HepG2 (cell line): ENCODE results near the gene PYCR2. TPM values are rescaled to one million over a fixed set of nuclear protein-coding genes. Genes with fewer than 3 reads are reported as not detected.

Experiments
- ARNTL ChIP-seq: sonication (generic); formaldehyde crosslinking; IDR thresholded peaks from 2 replicates; pipeline ENCODE4 v1.4.0; 2020; ENCODE audit warnings: mild to moderate bottlenecking, missing genetic modification reagents
- EEA1 ChIP-seq: sonication (generic); formaldehyde crosslinking; IDR thresholded peaks from 2 replicates; pipeline ENCODE4 v1.5.1; 2020; ENCODE audit warnings: mild to moderate bottlenecking, missing genetic modification reagents, borderline replicate concordance
- ELF4 ChIP-seq: sonication (generic); formaldehyde crosslinking; IDR thresholded peaks from 2 replicates; pipeline ENCODE4 v1.5.0; 2020; ENCODE audit warnings: missing genetic modification reagents, mild to moderate bottlenecking, moderate library complexity, borderline replicate concordance
- JDP2 ChIP-seq: sonication (generic); formaldehyde crosslinking; IDR thresholded peaks from 2 replicates; pipeline ENCODE4 v1.8.1; 2022; ENCODE audit warnings: missing genetic modification reagents, borderline replicate concordance
- KDM6A ChIP-seq: IDR thresholded peaks from 2 replicates; pipeline ENCODE4 v1.6.1; 2016; ENCODE audit warnings: low read depth
- LCORL ChIP-seq, 2 experiments: fragments of 450-650 bp in 1 of 2; sonication (generic) in 1 of 2; formaldehyde crosslinking in 1 of 2; IDR thresholded peaks; 2 replicates each; pipeline versions ENCODE4 v1.5.0 to v1.6.1; 2017 to 2020; ENCODE audit warnings: antibody characterized with exemption in 1 of 2, missing genetic modification reagents in 1 of 2
- POGZ ChIP-seq: sonication (generic); formaldehyde crosslinking; IDR thresholded peaks from 2 replicates; pipeline ENCODE4 v1.4.0; 2020; ENCODE audit warnings: mild to moderate bottlenecking, missing genetic modification reagents
- PPARG ChIP-seq: conservative IDR thresholded peaks from 2 replicates; pipeline ENCODE4 v1.6.1; 2016; ENCODE audit warnings: missing biosample characterization, missing genetic modification reagents
- STAG1 ChIP-seq: sonication (generic); formaldehyde crosslinking; IDR thresholded peaks from 2 replicates; pipeline ENCODE4 v1.4.0; 2020; ENCODE audit warnings: missing genetic modification reagents
- STAT5B ChIP-seq: sonication (generic); formaldehyde crosslinking; IDR thresholded peaks from 2 replicates; pipeline ENCODE4 v1.4.0; 2020; ENCODE audit warnings: missing genetic modification reagents
- U2AF2 ChIP-seq: fragments of 200-400 bp; formaldehyde crosslinking; IDR thresholded peaks from 2 replicates; pipeline ENCODE4 v1.6.1; 2017; ENCODE audit warnings: low read depth, mild to moderate bottlenecking, low read length
- YY1 ChIP-seq: IDR thresholded peaks from 2 replicates; pipeline ENCODE4 v1.6.1; 2011; ENCODE audit warnings: low read length, low read depth, moderate library complexity, mild to moderate bottlenecking; ENCODE audit not compliant: insufficient read depth, insufficient replicate concordance
- ZNF143 ChIP-seq: sonication (generic); formaldehyde crosslinking; IDR thresholded peaks from 2 replicates; pipeline ENCODE4 v1.4.0; 2020; ENCODE audit warnings: missing genetic modification reagents
- ZNF260 ChIP-seq: sonication (generic); formaldehyde crosslinking; IDR thresholded peaks from 2 replicates; pipeline ENCODE4 v1.4.0; 2020; ENCODE audit warnings: missing genetic modification reagents, low read depth, mild to moderate bottlenecking, borderline replicate concordance
- ZNF333 ChIP-seq: sonication (generic); formaldehyde crosslinking; IDR thresholded peaks from 2 replicates; pipeline ENCODE4 v1.4.0; 2020; ENCODE audit warnings: mild to moderate bottlenecking, missing genetic modification reagents, borderline replicate concordance
- ZNF644 ChIP-seq: IDR thresholded peaks from 2 replicates; pipeline ENCODE4 v1.6.1; 2016; ENCODE audit warnings: low read depth
- ZNF773 ChIP-seq: sonication (generic); formaldehyde crosslinking; IDR thresholded peaks from 2 replicates; pipeline ENCODE4 v1.4.0; 2020; ENCODE audit warnings: missing genetic modification reagents, borderline replicate concordance
- ZNF816 ChIP-seq: sonication (generic); formaldehyde crosslinking; IDR thresholded peaks from 2 replicates; pipeline ENCODE4 v1.8.0; 2022; ENCODE audit warnings: missing genetic modification reagents, mild to moderate bottlenecking, borderline replicate concordance
- polyA plus RNA-seq, 8 experiments: library from polyadenylated mRNA; depleted of rRNA in 3 of 8; stranded (reverse) in 7 of 8; unstranded in 1 of 8; fragments of >200 nt; fragmentation: Illumina TruSeq in 4 of 8; extraction: Trizol in 4 of 8; gene quantifications; 2 replicates each; pipeline versions ENCODE4 v1.2.1 to v1.2.3, GENCODE V29; 2011 to 2016; ENCODE audit warnings: low read depth in 4 of 8, missing spikeins in 1 of 8, mixed read lengths in 1 of 8; ENCODE audit not compliant: insufficient read depth in 1 of 8
- total RNA-seq, 5 experiments: library from RNA; depleted of rRNA; stranded (reverse); fragments of >200 nt; fragmentation: Illumina TruSeq; extraction: Trizol; gene quantifications; 2 replicates each; pipeline ENCODE4 v1.2.3, GENCODE V29; 2016; ENCODE audit warnings: low read depth in 1 of 5
- TF ChIP-seq, protein P1 (sequence below): IDR thresholded peaks from 2 replicates; pipeline ENCODE4 v1.4.0; 2020; ENCODE audit warnings: mild to moderate bottlenecking, missing genetic modification reagents
- TF ChIP-seq, protein P2 (sequence below): sonication (generic); formaldehyde crosslinking; IDR thresholded peaks from 2 replicates; pipeline ENCODE4 v1.5.0; 2020; ENCODE audit warnings: mild to moderate bottlenecking, missing genetic modification reagents
- TF ChIP-seq, protein P3 (sequence below): sonication (generic); formaldehyde crosslinking; IDR thresholded peaks from 2 replicates; pipeline ENCODE4 v1.4.0; 2020; ENCODE audit warnings: missing genetic modification reagents, borderline replicate concordance
- TF ChIP-seq, protein P4 (sequence below): sonication (generic); formaldehyde crosslinking; IDR thresholded peaks from 2 replicates; pipeline ENCODE4 v1.8.0; 2022; ENCODE audit warnings: low read depth, missing genetic modification reagents

The PYCR2 gene
- total and polyA plus RNA-seq, 2 of the 13 experiments (the other 11 are each of a cell fraction or from before 2014, with no cell fraction given) = 47.2 to 47.8 TPM

DNA sequence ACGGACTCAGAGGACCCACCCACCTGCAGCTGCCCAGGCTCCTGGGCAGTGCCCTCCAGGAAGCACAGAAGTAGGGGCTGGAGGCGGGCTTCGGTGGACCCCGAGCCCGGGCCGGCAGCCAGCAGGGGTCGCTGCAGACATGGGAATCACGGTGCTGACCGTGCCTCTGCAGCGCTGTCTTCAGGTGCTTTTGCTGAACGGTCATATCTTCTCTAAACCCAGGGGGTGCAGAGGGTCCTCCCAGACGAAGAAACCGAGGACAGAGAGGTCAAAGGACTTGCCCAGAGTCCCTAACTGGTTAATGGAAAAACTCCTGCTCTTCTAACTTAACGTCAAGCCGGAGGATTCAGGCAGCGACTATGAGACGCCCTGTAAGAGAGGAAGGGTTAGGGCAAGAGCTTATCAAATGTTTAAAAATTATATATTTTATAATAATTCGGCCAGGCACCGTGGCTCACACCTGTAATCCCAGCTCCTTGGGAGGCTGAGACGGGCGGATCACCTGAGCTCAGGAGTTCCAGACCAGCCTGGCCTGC lies 38.5 kb upstream of the PYCR2 start (continued):
- TF ChIP-seq, protein P1, sequence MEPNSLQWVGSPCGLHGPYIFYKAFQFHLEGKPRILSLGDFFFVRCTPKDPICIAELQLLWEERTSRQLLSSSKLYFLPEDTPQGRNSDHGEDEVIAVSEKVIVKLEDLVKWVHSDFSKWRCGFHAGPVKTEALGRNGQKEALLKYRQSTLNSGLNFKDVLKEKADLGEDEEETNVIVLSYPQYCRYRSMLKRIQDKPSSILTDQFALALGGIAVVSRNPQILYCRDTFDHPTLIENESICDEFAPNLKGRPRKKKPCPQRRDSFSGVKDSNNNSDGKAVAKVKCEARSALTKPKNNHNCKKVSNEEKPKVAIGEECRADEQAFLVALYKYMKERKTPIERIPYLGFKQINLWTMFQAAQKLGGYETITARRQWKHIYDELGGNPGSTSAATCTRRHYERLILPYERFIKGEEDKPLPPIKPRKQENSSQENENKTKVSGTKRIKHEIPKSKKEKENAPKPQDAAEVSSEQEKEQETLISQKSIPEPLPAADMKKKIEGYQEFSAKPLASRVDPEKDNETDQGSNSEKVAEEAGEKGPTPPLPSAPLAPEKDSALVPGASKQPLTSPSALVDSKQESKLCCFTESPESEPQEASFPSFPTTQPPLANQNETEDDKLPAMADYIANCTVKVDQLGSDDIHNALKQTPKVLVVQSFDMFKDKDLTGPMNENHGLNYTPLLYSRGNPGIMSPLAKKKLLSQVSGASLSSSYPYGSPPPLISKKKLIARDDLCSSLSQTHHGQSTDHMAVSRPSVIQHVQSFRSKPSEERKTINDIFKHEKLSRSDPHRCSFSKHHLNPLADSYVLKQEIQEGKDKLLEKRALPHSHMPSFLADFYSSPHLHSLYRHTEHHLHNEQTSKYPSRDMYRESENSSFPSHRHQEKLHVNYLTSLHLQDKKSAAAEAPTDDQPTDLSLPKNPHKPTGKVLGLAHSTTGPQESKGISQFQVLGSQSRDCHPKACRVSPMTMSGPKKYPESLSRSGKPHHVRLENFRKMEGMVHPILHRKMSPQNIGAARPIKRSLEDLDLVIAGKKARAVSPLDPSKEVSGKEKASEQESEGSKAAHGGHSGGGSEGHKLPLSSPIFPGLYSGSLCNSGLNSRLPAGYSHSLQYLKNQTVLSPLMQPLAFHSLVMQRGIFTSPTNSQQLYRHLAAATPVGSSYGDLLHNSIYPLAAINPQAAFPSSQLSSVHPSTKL = no peak
- no peak for TF ChIP-seq POGZ
- TF ChIP-seq PPARG (CRISPR knock-in tag) = 0 out of 2 replicates have a peak, but pooled peaks have one; percentile 11
- TF ChIP-seq YY1 = no peak
- no peak for TF ChIP-seq ZNF143
- TF ChIP-seq KDM6A = no peak
- TF ChIP-seq EEA1 (CRISPR knock-in tag) = no peak
- no peak for TF ChIP-seq ZNF260 (CRISPR knock-in tag)
- no peak for TF ChIP-seq U2AF2
- no peak for TF ChIP-seq JDP2 (CRISPR knock-in tag)
- no peak for TF ChIP-seq ZNF333 (CRISPR knock-in tag)
- peak; percentile 64 for TF ChIP-seq ZNF644
- TF ChIP-seq, protein P2, sequence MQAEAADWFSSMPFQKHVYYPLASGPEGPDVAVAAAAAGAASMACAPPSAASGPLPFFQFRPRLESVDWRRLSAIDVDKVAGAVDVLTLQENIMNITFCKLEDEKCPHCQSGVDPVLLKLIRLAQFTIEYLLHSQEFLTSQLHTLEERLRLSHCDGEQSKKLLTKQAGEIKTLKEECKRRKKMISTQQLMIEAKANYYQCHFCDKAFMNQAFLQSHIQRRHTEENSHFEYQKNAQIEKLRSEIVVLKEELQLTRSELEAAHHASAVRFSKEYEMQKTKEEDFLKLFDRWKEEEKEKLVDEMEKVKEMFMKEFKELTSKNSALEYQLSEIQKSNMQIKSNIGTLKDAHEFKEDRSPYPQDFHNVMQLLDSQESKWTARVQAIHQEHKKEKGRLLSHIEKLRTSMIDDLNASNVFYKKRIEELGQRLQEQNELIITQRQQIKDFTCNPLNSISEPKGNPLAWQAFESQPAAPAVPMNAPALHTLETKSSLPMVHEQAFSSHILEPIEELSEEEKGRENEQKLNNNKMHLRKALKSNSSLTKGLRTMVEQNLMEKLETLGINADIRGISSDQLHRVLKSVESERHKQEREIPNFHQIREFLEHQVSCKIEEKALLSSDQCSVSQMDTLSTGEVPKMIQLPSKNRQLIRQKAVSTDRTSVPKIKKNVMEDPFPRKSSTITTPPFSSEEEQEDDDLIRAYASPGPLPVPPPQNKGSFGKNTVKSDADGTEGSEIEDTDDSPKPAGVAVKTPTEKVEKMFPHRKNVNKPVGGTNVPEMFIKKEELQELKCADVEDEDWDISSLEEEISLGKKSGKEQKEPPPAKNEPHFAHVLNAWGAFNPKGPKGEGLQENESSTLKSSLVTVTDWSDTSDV (CRISPR knock-in tag) = no peak
- no peak for TF ChIP-seq STAT5B (CRISPR knock-in tag)
- TF ChIP-seq STAG1 = peak; percentile 70
- no peak for TF ChIP-seq ZNF816
- no peak for TF ChIP-seq ARNTL
- no peak for TF ChIP-seq LCORL (IDR thresholded peaks at IDR 0.05)
- no peak for TF ChIP-seq LCORL (CRISPR knock-in tag; IDR thresholded peaks at IDR 0.05)
- TF ChIP-seq, protein P3, sequence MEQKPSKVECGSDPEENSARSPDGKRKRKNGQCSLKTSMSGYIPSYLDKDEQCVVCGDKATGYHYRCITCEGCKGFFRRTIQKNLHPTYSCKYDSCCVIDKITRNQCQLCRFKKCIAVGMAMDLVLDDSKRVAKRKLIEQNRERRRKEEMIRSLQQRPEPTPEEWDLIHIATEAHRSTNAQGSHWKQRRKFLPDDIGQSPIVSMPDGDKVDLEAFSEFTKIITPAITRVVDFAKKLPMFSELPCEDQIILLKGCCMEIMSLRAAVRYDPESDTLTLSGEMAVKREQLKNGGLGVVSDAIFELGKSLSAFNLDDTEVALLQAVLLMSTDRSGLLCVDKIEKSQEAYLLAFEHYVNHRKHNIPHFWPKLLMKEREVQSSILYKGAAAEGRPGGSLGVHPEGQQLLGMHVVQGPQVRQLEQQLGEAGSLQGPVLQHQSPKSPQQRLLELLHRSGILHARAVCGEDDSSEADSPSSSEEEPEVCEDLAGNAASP (CRISPR knock-in tag) = no peak
- TF ChIP-seq, protein P4, sequence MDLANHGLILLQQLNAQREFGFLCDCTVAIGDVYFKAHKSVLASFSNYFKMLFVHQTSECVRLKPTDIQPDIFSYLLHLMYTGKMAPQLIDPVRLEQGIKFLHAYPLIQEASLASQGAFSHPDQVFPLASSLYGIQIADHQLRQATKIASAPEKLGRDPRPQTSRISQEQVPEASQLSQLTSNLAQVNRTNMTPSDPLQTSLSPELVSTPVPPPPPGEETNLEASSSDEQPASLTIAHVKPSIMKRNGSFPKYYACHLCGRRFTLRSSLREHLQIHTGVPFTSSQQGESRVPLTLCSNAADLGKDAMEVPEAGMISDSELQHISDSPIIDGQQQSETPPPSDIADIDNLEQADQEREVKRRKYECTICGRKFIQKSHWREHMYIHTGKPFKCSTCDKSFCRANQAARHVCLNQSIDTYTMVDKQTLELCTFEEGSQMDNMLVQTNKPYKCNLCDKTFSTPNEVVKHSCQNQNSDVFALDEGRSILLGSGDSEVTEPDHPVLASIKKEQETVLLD (CRISPR knock-in tag) = no peak
- no peak for TF ChIP-seq ZNF773 (CRISPR knock-in tag)
- no peak for TF ChIP-seq ELF4 (CRISPR knock-in tag)
